Measurements from ENCODE around the gene GNB3. TPM values are rescaled to one million over a fixed set of nuclear protein-coding genes. Genes with fewer than 3 reads are reported as not detected.
A peak's percentile ranks its signal among the peaks of the same experiment; 100 is the strongest.

The GNB3 gene
- total and polyA plus RNA-seq, 9 of the 15 experiments (the other 6 are each of a cell fraction or from before 2014, with no cell fraction given), result 1.4 to 5.8 (median 2.0) TPM

GRCh38 chr12:6827437-6827911, 13.3 kb upstream of the GNB3 start (continued):
- no peak for TF ChIP-seq ARID3A (IDR thresholded peaks at IDR 0.05; ENCODE audit: borderline replicate concordance, low read depth, low read length)
- 0 out of 2 replicates have a peak, but pooled peaks have one; percentile 50 for TF ChIP-seq HDGF (IDR thresholded peaks at IDR 0.05)
- TF ChIP-seq FOXK2 (conservative IDR thresholded peaks at IDR 0.05 in 1 of 2, IDR thresholded peaks at IDR 0.05 in 1 of 2; ENCODE audit: low read depth in 2 of 2), result peak in 1 of 2 experiments; percentile 43; a peak in 2 of 4 replicates
- no peak for TF ChIP-seq CREB1 (IDR thresholded peaks at IDR 0.05)
- TF ChIP-seq CREB1 (CRISPR knock-in tag; IDR thresholded peaks at IDR 0.05), result no peak
- TF ChIP-seq SUPT5H (IDR thresholded peaks at IDR 0.05), result 0 out of 2 replicates have a peak, but pooled peaks have one; percentile 32
- no peak for TF ChIP-seq DLX4 (CRISPR knock-in tag; IDR thresholded peaks at IDR 0.05)
- TF ChIP-seq MGA (IDR thresholded peaks at IDR 0.05), result peak; percentile 51; the same call in 1 of the 2 replicates
- no peak for TF ChIP-seq BACH1 (tag; IDR thresholded peaks at IDR 0.05)
- peak; percentile 50; the same call in 1 of the 2 replicates for TF ChIP-seq POLR2A (conservative IDR thresholded peaks at IDR 0.05)
- peak; percentile 64; the same call in 1 of the 2 replicates for TF ChIP-seq RAD51 (IDR thresholded peaks at IDR 0.05; ENCODE audit: borderline replicate concordance, low read depth)
- TF ChIP-seq USF2 (CRISPR knock-in tag; IDR thresholded peaks at IDR 0.05), result peak; percentile 62; the same call in 1 of the 2 replicates

All from K562 (cell line).